Transverse colon (tissue), 3 donors: Measurements from ENCODE around the gene SSRP1.

Experiments
- POLR2A ChIP-seq: fragments of 450-650 bp; IDR thresholded peaks from one replicate; pipeline ENCODE4 v1.6.1; 2016; ENCODE audit warnings: antibody characterized with exemption, mild to moderate bottlenecking, moderate library complexity
- TF ChIP-seq, protein P1 (sequence below), 5 experiments: fragments of 200-600 bp in 3 of 5; fragments of 450-650 bp in 2 of 5; sonication (generic) in 3 of 5; IDR thresholded peaks; 1 replicate in 2 of 5; 2 replicates in 3 of 5; pipeline ENCODE4 v1.5.1; 2016 to 2017; ENCODE audit warnings: antibody characterized with exemption in 5 of 5, inconsistent platforms in 3 of 5, mild to moderate bottlenecking in 2 of 5, moderate library complexity in 1 of 5

DNA sequence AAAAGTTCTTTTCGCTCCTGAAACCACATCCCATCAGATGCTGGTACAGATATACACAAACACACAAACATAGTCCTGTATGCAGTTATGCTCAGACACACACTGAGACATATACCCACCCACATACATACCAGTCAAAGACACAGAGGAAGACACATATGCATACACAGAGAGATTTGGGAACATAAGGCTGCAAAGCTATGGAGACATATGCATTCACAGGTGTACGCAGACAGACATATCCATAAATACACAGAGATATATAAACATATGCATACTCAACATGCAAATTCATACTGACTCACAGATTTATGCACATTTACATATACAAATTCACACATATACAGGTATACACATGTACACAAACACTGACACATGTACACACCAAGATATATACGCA, 39.3 kb upstream of the SSRP1 start:
- TF ChIP-seq POLR2A, result no peak
- TF ChIP-seq, protein P1, sequence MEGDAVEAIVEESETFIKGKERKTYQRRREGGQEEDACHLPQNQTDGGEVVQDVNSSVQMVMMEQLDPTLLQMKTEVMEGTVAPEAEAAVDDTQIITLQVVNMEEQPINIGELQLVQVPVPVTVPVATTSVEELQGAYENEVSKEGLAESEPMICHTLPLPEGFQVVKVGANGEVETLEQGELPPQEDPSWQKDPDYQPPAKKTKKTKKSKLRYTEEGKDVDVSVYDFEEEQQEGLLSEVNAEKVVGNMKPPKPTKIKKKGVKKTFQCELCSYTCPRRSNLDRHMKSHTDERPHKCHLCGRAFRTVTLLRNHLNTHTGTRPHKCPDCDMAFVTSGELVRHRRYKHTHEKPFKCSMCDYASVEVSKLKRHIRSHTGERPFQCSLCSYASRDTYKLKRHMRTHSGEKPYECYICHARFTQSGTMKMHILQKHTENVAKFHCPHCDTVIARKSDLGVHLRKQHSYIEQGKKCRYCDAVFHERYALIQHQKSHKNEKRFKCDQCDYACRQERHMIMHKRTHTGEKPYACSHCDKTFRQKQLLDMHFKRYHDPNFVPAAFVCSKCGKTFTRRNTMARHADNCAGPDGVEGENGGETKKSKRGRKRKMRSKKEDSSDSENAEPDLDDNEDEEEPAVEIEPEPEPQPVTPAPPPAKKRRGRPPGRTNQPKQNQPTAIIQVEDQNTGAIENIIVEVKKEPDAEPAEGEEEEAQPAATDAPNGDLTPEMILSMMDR (IDR thresholded peaks at IDR 0.05), result no peak
